Cardiac muscle cell (in vitro differentiated cells and primary cell): ENCODE measurements around the gene TEKT2. TPM values are rescaled to one million over a fixed set of nuclear protein-coding genes. Genes with fewer than 3 reads are reported as not detected.

Experiments used
- DNase-seq, 2 donors: peaks; one replicate each; pipeline versions ENCODE4 v3.0.0 to v3.0.0-alpha.2; 2010 to 2017; ENCODE audit warnings: low read depth in 1 of 2, low spot score in 1 of 2
- H3K27ac ChIP-seq: fragments of 200-600 bp; sonication (generic); 2 replicates; pipeline ENCODE4 v1.5.1; 2016
- H3K27me3 ChIP-seq: fragments of 200-600 bp; sonication (generic); 2 replicates; pipeline ENCODE4 v1.6.0; 2016; ENCODE audit warnings: control low read depth
- H3K36me3 ChIP-seq: fragments of 200-600 bp; sonication (generic); 2 replicates; pipeline ENCODE4 v1.5.1; 2016; ENCODE audit warnings: control low read depth
- H3K4me1 ChIP-seq: fragments of 200-600 bp; sonication (generic); 2 replicates; pipeline ENCODE4 v1.8.1; 2017; ENCODE audit warnings: low read depth, mild to moderate bottlenecking, mixed run types
- H3K4me3 ChIP-seq: fragments of 200-600 bp; sonication (generic); 2 replicates; pipeline ENCODE4 v1.5.1; 2016; ENCODE audit warnings: mild to moderate bottlenecking
- H3K9me3 ChIP-seq: fragments of 200-600 bp; sonication (generic); 2 replicates; pipeline ENCODE4 v1.5.1; 2017; ENCODE audit warnings: low read depth, mild to moderate bottlenecking, control low read depth
- polyA plus RNA-seq: library from polyadenylated mRNA; unstranded; fragments of >200 nt; fragmentation: Nextera tagmentation; extraction: Ambion mirVana; gene quantifications from 2 replicates; pipeline ENCODE4 v1.2.1, GENCODE V29; 2016
- total RNA-seq: library from RNA; depleted of rRNA; stranded (reverse); fragments of >200 nt; gene quantifications from 2 replicates; pipeline ENCODE4 v1.2.3, GENCODE V29; 2016
- TF ChIP-seq, protein P1 (sequence below): IDR thresholded peaks from 2 replicates; pipeline ENCODE4 v1.5.1; 2012; ENCODE audit warnings: low read depth, mild to moderate bottlenecking, low read length

The TEKT2 gene
- total and polyA plus RNA-seq, 2 experiments from 2014 or later = 0.95 to 3.6 TPM

- DNase-seq = no peak
- Histone ChIP-seq H3K27me3 (no peaks in the 10 kb centered on the region), H3K27ac (no peak overlapping the region), H3K4me3 (peak overlapping the region; percentile 99), H3K9me3 (no peaks in the 10 kb centered on the region), H3K36me3 (peaks cover 17% of the 10 kb centered on the region), H3K4me1 (peaks cover 7% of the 10 kb centered on the region)
- TF ChIP-seq, protein P1, sequence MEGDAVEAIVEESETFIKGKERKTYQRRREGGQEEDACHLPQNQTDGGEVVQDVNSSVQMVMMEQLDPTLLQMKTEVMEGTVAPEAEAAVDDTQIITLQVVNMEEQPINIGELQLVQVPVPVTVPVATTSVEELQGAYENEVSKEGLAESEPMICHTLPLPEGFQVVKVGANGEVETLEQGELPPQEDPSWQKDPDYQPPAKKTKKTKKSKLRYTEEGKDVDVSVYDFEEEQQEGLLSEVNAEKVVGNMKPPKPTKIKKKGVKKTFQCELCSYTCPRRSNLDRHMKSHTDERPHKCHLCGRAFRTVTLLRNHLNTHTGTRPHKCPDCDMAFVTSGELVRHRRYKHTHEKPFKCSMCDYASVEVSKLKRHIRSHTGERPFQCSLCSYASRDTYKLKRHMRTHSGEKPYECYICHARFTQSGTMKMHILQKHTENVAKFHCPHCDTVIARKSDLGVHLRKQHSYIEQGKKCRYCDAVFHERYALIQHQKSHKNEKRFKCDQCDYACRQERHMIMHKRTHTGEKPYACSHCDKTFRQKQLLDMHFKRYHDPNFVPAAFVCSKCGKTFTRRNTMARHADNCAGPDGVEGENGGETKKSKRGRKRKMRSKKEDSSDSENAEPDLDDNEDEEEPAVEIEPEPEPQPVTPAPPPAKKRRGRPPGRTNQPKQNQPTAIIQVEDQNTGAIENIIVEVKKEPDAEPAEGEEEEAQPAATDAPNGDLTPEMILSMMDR = no peak
Observed at GRCh38 chr1:36088265-36088576, 4.3 kb downstream of the TEKT2 start.

DNA sequence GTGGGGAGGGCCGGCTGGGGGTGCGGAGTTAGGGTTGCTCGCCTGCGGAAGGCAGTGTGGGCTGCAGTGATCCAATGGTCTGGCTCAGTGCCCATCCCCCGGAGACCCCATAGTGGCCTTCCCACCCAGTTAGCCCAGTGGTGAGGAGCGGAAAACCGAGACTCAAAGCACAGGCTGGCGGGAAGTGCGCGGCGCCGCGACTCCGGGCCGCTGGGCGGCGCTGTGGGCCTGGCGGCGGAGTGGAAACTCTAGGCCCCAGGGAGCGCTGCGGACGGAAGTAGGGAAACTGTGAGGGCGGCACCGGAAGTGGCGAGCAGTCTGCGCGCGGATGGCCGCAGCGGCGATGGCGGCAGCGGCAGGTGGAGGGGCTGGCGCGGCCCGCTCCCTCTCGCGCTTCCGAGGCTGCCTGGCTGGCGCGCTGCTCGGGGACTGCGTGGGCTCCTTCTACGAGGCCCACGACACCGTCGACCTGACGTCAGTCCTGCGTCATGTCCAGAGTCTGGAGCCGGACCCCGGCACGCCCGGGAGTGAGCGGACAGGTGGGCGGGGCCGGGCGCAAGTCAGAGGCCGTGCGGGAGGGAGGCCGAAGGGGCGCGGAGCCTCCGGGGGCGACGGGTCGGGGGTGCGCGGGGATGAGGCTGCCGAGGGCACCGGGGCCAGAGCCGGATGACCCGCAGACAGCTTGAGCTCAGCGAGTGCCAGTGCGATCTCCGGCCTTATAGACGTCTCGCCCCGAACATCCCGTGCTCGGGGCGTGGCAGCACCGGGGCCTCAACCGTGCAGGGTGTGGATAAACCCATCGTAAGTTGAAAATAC is 4.9 kb downstream of the TEKT2 start, which contains the start of gene ADPRS:
Gene ADPRS, plus strand, starts transcription at position 316 of the 816 bp plus-strand sequence. Its CDS starts 13 bp downstream, at position 329.
- Histone ChIP-seq H3K27me3 (no peaks in the 10 kb centered on the region), H3K9me3 (no peaks in the 10 kb centered on the region), H3K4me1 (peaks cover 7% of the 10 kb centered on the region), H3K36me3 (peaks cover 23% of the 10 kb centered on the region), H3K27ac (peak within 1 kb of the TSS; percentile 50), H3K4me3 (peak within 1 kb of the TSS; percentile 99)
- TF ChIP-seq, protein P1 = peak; percentile 98
- peak; percentile 93 for DNase-seq

DNA sequence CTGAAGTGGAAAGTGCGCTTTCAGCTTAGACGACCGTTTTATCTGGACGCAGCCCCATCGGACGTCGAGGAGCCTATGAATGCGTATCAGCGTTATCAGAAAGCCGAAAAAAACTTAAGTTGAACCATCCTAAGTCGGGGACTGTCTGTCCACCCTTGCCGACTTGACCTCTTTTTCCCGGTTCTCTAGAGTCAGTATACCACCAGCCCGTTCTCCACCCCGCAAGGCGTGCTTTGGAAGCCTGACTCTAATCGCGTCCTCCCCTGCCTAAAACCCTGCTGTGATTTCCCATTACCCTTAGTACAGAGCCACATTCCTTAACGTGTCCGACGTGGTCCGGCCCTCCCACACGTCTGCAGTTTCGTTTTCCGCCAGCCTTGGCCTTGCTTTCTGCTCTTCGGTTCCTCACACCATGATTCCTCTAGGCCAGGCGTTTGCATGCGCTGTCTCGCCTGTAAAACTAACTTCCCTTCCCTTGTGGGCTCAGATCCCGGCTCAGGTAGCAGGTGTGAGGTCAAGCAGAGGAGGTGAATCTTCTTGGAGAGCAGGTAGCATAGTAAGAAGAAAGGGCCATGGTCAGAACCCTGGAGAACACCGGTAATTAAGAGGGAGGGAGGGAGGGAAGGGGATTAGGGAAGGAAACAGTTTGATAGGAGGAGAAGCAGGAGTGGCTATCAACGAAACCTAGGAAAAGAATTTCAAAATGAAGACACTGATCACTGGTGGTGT is 5.7 kb downstream of the TEKT2 start:
- peaks cover 7% of the 10 kb centered on the region for H3K4me1 ChIP-seq
- peaks cover 30% of the 10 kb centered on the region for H3K36me3 ChIP-seq
- H3K27ac ChIP-seq = peak overlapping the region; percentile 50
- TF ChIP-seq, protein P1 = no peak
- peak overlapping the region; percentile 99 for H3K4me3 ChIP-seq
- H3K27me3 ChIP-seq = no peaks in the 10 kb centered on the region
- H3K9me3 ChIP-seq = no peaks in the 10 kb centered on the region
- peak; percentile 37 to 69 for DNase-seq

DNA sequence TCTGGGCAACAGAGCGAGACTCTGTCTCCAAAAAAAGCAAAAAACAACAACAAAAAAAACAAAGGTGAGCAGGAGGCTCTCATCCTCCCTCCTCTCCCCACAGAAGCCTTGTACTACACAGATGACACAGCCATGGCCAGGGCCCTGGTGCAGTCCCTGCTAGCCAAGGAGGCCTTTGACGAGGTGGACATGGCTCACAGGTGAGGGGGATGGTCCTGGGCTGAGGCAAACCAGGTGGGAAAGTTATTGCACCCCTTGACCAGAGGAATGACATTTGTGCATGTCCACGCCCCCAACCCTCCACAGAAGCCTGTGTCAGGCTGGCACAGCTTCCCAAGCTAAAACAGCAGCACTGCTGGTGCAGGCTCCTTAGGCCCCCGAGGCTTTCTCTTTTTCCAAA is 7.2 kb downstream of the TEKT2 start:
- Histone ChIP-seq H3K27me3 (no peaks in the 10 kb centered on the region), H3K27ac (no peak overlapping the region), H3K36me3 (peaks cover 40% of the 10 kb centered on the region), H3K9me3 (no peaks in the 10 kb centered on the region), H3K4me3 (no peak overlapping the region), H3K4me1 (peaks cover 7% of the 10 kb centered on the region)
- no peak for DNase-seq
- TF ChIP-seq, protein P1 = no peak

DNA sequence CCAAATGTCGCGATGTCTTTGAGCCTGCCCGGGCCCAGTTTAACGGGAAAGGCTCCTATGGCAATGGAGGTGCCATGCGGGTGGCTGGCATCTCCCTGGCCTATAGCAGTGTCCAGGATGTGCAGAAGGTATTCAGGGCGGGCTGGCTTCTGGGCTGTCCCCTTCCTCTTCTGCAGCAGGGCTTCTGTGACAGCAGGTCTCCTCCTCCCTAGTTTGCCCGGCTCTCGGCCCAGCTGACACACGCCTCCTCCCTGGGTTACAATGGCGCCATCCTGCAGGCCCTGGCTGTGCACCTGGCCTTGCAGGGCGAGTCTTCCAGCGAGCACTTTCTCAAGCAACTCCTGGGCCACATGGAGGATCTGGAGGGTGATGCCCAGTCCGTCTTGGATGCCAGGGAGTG is 7.8 kb downstream of the TEKT2 start:
- Histone ChIP-seq H3K27me3 (no peaks in the 10 kb centered on the region), H3K4me3 (no peak overlapping the region), H3K9me3 (no peaks in the 10 kb centered on the region), H3K27ac (no peak overlapping the region), H3K4me1 (peaks cover 7% of the 10 kb centered on the region), H3K36me3 (peaks cover 40% of the 10 kb centered on the region)
- TF ChIP-seq, protein P1 = no peak
- no peak for DNase-seq
